C4-2B (cell line): ENCODE results near the gene RO60.

Experiments
- H3K27ac ChIP-seq: fragments of 450-650 bp; 2 replicates; pipeline ENCODE4 v1.5.1; 2017
- CTCF ChIP-seq: fragments of 450-650 bp; conservative IDR thresholded peaks from 2 replicates; pipeline ENCODE4 v1.5.1; 2017; ENCODE audit warnings: mild to moderate bottlenecking
- ZFX ChIP-seq: fragments of 450-650 bp; IDR thresholded peaks from 2 replicates; pipeline ENCODE4 v1.6.1; 2017

RO60 gene

GRCh38 chr1:193062698-193063463, 3.5 kb downstream of the RO60 start:
- TF ChIP-seq ZFX (no peak), CTCF (no peak)
- H3K27ac ChIP-seq = no peak overlapping the region

GRCh38 chr1:193065954-193066353, 6.5 kb downstream of the RO60 start:
- TF ChIP-seq CTCF (no peak), ZFX (no peak)
- no peak overlapping the region for H3K27ac ChIP-seq

GRCh38 chr1:193066606-193067005, 7.2 kb downstream of the RO60 start:
- H3K27ac ChIP-seq = no peak overlapping the region
- TF ChIP-seq ZFX = no peak
- no peak for TF ChIP-seq CTCF

- no peak overlapping the region for H3K27ac ChIP-seq
- no peak for TF ChIP-seq ZFX
- TF ChIP-seq CTCF = no peak
Measured at GRCh38 chr1:193068013-193068412, 8.6 kb downstream of the RO60 start.

GRCh38 chr1:193069748-193070385, 10.5 kb downstream of the RO60 start:
- H3K27ac ChIP-seq = no peak overlapping the region
- peak; percentile 48 for TF ChIP-seq CTCF
- no peak for TF ChIP-seq ZFX

- no peak overlapping the region for H3K27ac ChIP-seq
Measured at GRCh38 chr1:193070386-193070753, 11.0 kb downstream of the RO60 start.

More at GRCh38 chr1:193070386-193070753, 11.0 kb downstream of the RO60 start:
- TF ChIP-seq ZFX (no peak), CTCF (peak; percentile 29)
